ENCODE data around the gene ARL4C.

Gene ARL4C

GRCh38 chr2:234497594-234498235 lies 834 bp upstream of the ARL4C start:
- no peak for DNase-seq

DNA sequence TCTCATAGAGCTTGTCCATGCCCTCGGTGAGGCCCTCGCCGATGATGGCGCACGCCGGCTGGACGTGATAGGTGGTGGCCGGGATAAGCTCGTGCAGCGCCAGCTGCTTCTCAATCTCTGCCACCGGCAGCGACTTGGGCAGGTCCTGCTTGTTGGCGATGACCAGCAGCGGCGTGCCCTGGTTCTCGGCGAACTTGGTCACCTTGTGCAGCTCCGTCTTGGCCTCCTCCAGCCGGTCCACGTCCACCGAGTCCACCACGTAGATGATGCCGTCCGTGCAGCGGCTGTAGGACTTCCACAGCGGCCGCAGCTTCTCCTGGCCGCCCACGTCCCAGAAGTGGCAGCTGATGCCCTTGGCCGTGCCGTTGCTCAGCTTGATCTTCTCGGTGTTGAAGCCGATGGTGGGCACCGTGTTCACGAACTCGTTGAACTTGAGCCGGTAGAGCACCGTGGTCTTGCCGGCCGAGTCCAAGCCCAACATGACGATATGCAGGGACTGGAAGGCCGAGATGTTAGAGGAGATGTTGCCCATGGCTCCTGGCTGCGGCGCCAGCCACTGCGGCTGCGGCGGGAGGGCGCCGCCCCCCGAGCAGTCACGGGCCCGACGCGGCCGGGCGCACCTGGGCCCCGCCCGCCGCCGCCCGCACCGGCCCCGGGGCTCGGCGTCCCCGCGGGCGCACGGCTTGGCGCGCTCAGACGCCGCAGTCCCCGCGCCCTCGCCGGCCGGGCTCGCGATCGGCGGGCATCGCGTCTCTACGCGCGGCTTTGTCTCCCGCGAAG lies 636 bp downstream of the ARL4C start:
- no peak for DNase-seq

- no peak for DNase-seq
Observed at GRCh38 chr2:234495251-234496054, 1.4 kb downstream of the ARL4C start.

GRCh38 chr2:234494361-234495250 lies 2.3 kb downstream of the ARL4C start:
- no peak for DNase-seq

DNA sequence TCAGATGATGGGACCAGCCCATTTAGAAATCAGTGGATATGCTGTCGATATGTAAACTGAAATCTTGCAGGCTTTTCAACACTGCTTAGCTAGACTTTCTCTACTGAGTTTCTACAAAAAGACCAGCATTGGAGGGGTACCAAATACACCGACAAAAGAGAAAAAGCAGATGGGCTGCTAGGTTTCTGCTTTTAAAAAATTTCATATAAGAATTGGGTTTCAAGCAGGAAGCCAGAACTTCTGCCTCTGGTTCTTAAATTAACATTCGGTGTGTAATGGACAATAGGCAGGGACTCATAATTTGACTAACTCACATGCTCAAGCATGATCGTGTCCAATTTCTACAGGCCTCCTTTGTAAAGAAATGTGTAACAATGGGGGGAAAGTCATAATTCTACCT lies 3.1 kb downstream of the ARL4C start:
- no peak for DNase-seq

- no peak for DNase-seq
Observed at GRCh38 chr2:234492717-234493485, 4.0 kb downstream of the ARL4C start.

GRCh38 chr2:234491897-234492296 lies 5.0 kb downstream of the ARL4C start:
- DNase-seq = no peak

DNA sequence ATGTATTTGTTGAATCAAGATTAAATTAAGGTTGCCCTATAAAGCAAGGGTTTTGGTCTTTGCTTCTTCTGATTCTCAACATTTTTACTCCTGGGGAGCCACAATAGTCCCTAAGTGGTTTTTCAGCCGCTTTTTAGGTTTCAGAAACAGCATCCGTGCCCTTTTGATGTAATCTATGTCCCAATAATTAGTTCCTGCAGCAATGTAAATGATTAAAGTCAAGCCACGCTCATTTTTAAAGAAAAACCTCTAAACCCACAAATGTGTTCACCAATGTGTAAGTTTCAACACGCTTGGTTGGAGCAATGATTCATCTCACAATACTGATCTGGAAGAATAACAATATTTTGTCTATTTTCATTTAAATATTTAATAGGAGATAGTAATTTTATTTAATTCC lies 5.6 kb downstream of the ARL4C start:
- DNase-seq = no peak

- DNase-seq = no peak
Observed at GRCh38 chr2:234490271-234491091, 6.4 kb downstream of the ARL4C start.

- no peak for DNase-seq
Observed at GRCh38 chr2:234488913-234489451, 7.9 kb downstream of the ARL4C start.

- DNase-seq = no peak
Observed at GRCh38 chr2:234488486-234488885, 8.4 kb downstream of the ARL4C start.

DNA sequence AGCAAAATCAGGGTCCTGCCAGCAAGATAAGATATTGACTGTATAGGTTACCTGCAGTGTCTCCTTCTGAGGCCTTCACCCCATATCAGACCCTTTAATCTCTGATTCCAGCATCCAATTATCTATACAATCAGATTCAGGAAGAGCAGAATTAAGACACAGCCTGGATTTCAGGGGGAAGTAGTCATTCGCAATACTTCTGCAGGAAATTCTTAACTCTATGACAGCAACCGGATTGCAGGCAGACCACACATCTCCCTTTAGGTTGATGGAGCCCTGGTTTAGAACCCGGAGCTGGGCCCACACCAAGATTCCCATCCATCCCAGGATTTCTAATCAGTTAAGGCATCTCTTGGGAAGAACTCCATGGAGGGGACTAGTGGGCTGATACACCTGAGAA lies 9.5 kb downstream of the ARL4C start:
- DNase-seq = no peak

- DNase-seq = no peak
Observed at GRCh38 chr2:234483568-234484251, 13.2 kb downstream of the ARL4C start.

GRCh38 chr2:234481301-234481700 lies 15.6 kb downstream of the ARL4C start:
- DNase-seq = no peak

GRCh38 chr2:234480337-234480736 lies 16.5 kb downstream of the ARL4C start:
- no peak for DNase-seq

DNA sequence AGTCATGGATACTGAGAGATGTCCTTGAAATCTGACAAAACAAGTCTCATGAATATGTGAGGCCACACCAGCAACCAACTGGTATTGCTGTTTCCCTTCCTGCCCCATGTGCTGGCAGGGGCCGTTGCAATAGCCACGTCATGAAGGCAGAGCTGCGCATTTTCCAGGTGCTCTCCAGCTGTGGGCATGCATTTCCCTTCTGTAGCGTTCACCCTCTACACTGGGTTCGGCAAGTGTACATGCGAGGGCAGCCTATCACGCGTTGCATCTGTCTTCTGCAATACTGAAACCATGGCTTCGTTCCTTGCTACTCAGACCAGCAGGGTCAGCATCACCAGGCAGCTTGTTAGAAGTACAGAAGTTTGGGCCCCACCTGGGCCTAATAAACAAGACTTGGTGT lies 17.4 kb downstream of the ARL4C start:
- DNase-seq = no peak

DNA sequence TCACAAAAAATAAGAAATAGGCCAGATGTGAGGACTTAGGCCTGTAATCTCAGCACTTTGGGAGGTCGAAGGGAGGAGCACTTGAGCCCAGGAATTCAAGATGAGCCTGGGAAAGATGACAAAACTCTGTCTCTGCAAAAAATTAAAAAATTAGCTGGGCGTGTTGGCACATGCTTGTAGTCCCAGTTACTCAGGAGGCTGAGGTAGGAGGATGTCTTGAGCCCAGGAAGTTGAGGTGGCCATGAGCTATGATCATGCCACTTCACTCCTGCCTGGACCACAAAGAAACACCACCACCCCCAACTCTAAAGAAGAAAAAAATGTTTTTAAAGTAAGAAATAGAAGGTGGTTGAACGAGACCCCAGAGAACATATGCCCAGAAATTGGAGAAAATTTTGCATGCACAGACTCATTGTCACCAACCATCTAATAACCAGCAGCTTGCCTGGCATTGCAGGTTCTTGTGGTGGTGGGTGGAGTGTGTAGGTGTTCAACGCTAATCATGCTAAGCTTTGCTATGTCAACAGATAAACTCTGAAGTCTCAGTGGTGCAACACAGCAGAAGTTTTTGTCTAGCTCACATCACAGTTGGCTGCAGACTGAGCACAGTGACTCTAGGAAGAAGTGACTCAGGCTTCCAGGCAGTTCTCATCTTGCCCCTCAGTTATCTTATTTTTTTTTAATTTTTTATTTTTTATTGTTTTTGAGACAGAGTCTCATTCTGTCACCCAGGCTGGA lies 18.6 kb downstream of the ARL4C start:
- DNase-seq = no peak

- no peak for DNase-seq
Observed at GRCh38 chr2:234476766-234477165, 20.1 kb downstream of the ARL4C start.

DNA sequence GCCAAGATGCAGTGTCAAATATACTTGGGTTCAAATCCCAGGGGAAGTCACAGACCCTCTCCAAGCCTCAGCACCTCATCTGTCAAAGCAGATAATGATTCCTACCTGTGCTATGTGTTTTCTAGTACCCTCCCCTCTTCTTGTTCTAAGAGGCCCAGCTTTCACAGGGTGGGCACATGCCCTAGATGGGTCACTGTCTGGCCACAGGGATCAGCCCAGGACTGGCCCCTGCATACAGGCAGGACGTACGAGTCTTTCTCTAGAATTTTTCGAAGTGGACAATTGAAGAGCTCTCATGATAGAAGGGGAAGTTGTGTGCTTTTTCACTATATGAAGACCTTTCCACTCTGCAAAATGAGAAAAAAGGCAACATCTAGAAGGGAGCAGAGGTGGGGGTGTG lies 22.2 kb downstream of the ARL4C start:
- no peak for DNase-seq
